ENCODE results near the gene FYN. TPM values are rescaled to one million over a fixed set of nuclear protein-coding genes. Genes with fewer than 3 reads are reported as not detected.

FYN gene
- total RNA-seq, 2 donors from 2014 or later, result 273 to 443 TPM

- ATAC-seq (no peak), DNase-seq (ENCODE audit: low spot score) (no peak)
- H3K27ac Mint-ChIP-seq, result peak overlapping the region in 1 of 2 donors; percentile 79
- H3K4me3 Mint-ChIP-seq, result no peak overlapping the region
- H3K9me3 Mint-ChIP-seq, result no peaks in the 10 kb centered on the region
- H3K4me1 Mint-ChIP-seq (ENCODE audit: low read depth in 2 of 2), result peaks cover 74 to 85% of the 10 kb centered on the region in 2 donors
- peaks cover 5% of the 10 kb centered on the region for H3K36me3 Mint-ChIP-seq
- H3K27me3 Mint-ChIP-seq, result no peaks in the 10 kb centered on the region
These were observed 18.6 kb downstream of the FYN start for GRCh38 chr6:111854683-111855082.

DNA sequence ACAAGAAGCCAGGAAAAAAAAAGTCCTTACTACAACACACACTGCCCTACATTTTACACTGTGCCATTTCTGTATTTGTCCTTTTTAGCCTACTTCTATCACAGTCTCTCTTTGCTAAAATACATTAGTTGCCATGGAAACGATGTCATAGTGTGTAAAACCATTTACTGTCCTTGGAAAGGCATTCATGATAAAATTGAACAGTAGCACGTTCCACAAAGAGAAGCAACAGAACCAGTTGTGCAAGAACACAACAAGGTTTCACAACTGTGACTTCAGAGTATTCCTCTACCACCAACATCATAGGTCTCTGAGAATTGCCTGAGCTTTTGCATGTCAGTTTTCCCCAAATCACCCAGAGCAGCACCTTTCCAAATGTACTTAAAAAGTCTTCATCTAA is 20.5 kb downstream of the FYN start:
- ATAC-seq, result peak in 1 of 2 donors; percentile 55
- Mint-ChIP-seq H3K36me3 (peaks cover 5% of the 10 kb centered on the region), H3K9me3 (no peaks in the 10 kb centered on the region), H3K27ac (peak overlapping the region; percentile 70 to 79), H3K4me3 (peak overlapping the region; percentile 43), H3K27me3 (no peaks in the 10 kb centered on the region), H3K4me1 (ENCODE audit: low read depth in 2 of 2) (peaks cover 71 to 82% of the 10 kb centered on the region in 2 donors)
- no peak for DNase-seq (ENCODE audit: low spot score)

GRCh38 chr6:111850295-111850937 is 22.8 kb downstream of the FYN start:
- Mint-ChIP-seq H3K27ac (peak overlapping the region; percentile 70 to 79), H3K27me3 (no peaks in the 10 kb centered on the region)
- peak; percentile 67 for ATAC-seq

DNA sequence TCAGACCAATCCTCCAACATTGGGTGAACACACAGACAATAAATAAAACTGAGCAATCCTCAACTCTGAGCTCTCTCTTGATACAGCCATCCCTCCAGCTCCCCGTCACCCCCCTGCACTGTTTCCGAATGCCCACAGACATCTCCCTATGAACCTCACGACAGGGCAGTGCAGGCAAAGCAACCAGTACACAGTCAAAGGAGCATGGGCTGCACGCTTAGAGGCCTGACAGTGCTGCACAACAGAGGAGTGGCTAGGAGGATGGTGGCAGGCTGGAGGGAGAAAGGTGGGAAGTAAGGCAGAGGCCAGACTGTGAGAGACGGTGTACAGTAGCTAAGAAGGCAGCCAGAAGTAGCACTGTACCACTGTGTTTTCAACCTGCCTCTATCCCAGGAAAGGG is 24.0 kb downstream of the FYN start:
- H3K4me1 Mint-ChIP-seq (ENCODE audit: low read depth in 2 of 2), result peaks cover 87 to 96% of the 10 kb centered on the region in 2 donors
- peak overlapping the region; percentile 30 for H3K4me3 Mint-ChIP-seq
- no peaks in the 10 kb centered on the region for H3K27me3 Mint-ChIP-seq
- peak overlapping the region; percentile 70 to 79 for H3K27ac Mint-ChIP-seq
- no peak for ATAC-seq
- no peaks in the 10 kb centered on the region for H3K9me3 Mint-ChIP-seq
- H3K36me3 Mint-ChIP-seq, result peaks cover 10% of the 10 kb centered on the region
- DNase-seq (ENCODE audit: low spot score), result no peak

More at GRCh38 chr6:111850295-111850937, 22.8 kb downstream of the FYN start:
- Mint-ChIP-seq H3K4me1 (ENCODE audit: low read depth in 2 of 2) (peaks cover 79 to 86% of the 10 kb centered on the region in 2 donors), H3K36me3 (peaks cover 10% of the 10 kb centered on the region), H3K4me3 (peak overlapping the region; percentile 51), H3K9me3 (no peaks in the 10 kb centered on the region)
- DNase-seq (ENCODE audit: low spot score), result no peak

- no peaks in the 10 kb centered on the region for H3K9me3 Mint-ChIP-seq
- H3K36me3 Mint-ChIP-seq, result peaks cover 10% of the 10 kb centered on the region
- ATAC-seq, result no peak
- no peak for DNase-seq (ENCODE audit: low spot score)
- H3K4me3 Mint-ChIP-seq, result peak overlapping the region; percentile 79
- H3K27ac Mint-ChIP-seq, result no peak overlapping the region
- peaks cover 80 to 87% of the 10 kb centered on the region in 2 donors for H3K4me1 Mint-ChIP-seq (ENCODE audit: low read depth in 2 of 2)
- H3K27me3 Mint-ChIP-seq, result no peaks in the 10 kb centered on the region
These were observed 24.9 kb downstream of the FYN start for GRCh38 chr6:111848262-111848812.

GRCh38 chr6:111846492-111847409 is 26.5 kb downstream of the FYN start:
- H3K27ac Mint-ChIP-seq, result no peak overlapping the region
- peaks cover 6% of the 10 kb centered on the region for H3K36me3 Mint-ChIP-seq
- no peaks in the 10 kb centered on the region for H3K27me3 Mint-ChIP-seq
- DNase-seq (ENCODE audit: low spot score), result no peak
- H3K4me3 Mint-ChIP-seq, result peak overlapping the region; percentile 79
- peaks cover 66 to 71% of the 10 kb centered on the region in 2 donors for H3K4me1 Mint-ChIP-seq (ENCODE audit: low read depth in 2 of 2)
- ATAC-seq, result peak; percentile 4 to 5
- H3K9me3 Mint-ChIP-seq, result no peaks in the 10 kb centered on the region

DNA sequence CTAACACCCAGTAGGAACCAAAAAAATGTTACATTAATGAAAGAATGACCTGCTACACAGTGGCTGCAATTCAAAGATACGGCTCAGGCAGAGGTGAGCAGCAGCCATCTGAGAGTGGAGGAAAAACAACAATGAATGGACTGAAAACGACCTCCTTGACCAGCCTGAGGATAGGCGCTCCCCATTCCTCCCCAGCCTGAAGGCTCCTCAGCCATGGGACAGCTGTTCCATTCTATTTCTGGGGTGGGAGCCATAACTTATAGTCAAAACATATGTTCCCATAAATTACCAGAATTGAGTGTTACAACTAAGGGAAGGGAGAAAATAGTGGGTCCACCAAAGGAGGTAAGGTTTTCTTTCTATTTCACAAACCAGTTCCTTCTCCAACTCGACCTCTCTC is 27.2 kb downstream of the FYN start:
- H3K27ac Mint-ChIP-seq, result no peak overlapping the region
- DNase-seq (ENCODE audit: low spot score), result no peak
- H3K36me3 Mint-ChIP-seq, result peaks cover 6% of the 10 kb centered on the region
- peaks cover 59 to 64% of the 10 kb centered on the region in 2 donors for H3K4me1 Mint-ChIP-seq (ENCODE audit: low read depth in 2 of 2)
- H3K4me3 Mint-ChIP-seq, result peak overlapping the region; percentile 79
- no peak for ATAC-seq
- H3K27me3 Mint-ChIP-seq, result no peaks in the 10 kb centered on the region
- H3K9me3 Mint-ChIP-seq, result no peaks in the 10 kb centered on the region

- ATAC-seq, result peak in 1 of 2 donors; percentile 25
- no peak for DNase-seq (ENCODE audit: low spot score)
- Mint-ChIP-seq H3K4me3 (peak overlapping the region; percentile 79), H3K27me3 (no peaks in the 10 kb centered on the region), H3K27ac (no peak overlapping the region), H3K36me3 (peaks cover 6% of the 10 kb centered on the region), H3K4me1 (ENCODE audit: low read depth in 2 of 2) (peaks cover 53 to 58% of the 10 kb centered on the region in 2 donors), H3K9me3 (no peaks in the 10 kb centered on the region)
These were observed 27.8 kb downstream of the FYN start for GRCh38 chr6:111845441-111845871.

GRCh38 chr6:111844921-111845320 is 28.3 kb downstream of the FYN start:
- Mint-ChIP-seq H3K9me3 (no peaks in the 10 kb centered on the region), H3K36me3 (peaks cover 6% of the 10 kb centered on the region), H3K4me3 (peak overlapping the region; percentile 79), H3K27ac (no peak overlapping the region), H3K4me1 (ENCODE audit: low read depth in 2 of 2) (peaks cover 52 to 53% of the 10 kb centered on the region in 2 donors), H3K27me3 (no peaks in the 10 kb centered on the region)
- DNase-seq (ENCODE audit: low spot score), result no peak
- no peak for ATAC-seq

DNA sequence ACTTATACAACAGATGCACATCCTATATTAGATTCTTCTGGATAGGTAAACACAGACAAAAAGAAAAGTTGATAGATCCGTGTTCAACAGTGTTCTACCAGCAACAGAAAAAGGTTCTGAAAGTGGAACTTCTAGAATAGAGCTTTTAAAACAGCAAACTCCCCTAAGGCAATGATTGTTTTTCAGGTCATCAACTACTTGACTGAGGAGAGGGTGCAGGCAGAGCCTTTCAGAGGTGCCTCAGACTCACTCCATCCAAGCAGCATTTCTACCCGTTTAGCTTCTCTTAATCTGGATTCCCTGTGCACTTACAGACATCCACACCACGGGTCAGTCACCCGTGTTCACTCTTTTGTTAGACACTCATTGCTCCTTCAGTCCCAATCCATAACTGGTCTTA is 28.9 kb downstream of the FYN start:
- H3K36me3 Mint-ChIP-seq, result peaks cover 6% of the 10 kb centered on the region
- no peak overlapping the region for H3K27ac Mint-ChIP-seq
- peaks cover 47 to 51% of the 10 kb centered on the region in 2 donors for H3K4me1 Mint-ChIP-seq (ENCODE audit: low read depth in 2 of 2)
- ATAC-seq (no peak), DNase-seq (ENCODE audit: low spot score) (no peak)
- no peak overlapping the region for H3K4me3 Mint-ChIP-seq
- H3K9me3 Mint-ChIP-seq, result no peaks in the 10 kb centered on the region
- no peaks in the 10 kb centered on the region for H3K27me3 Mint-ChIP-seq

- H3K9me3 Mint-ChIP-seq, result no peaks in the 10 kb centered on the region
- DNase-seq (ENCODE audit: low spot score) (peak; percentile 68), ATAC-seq (peak; percentile 75 to 83)
- no peak overlapping the region for H3K4me3 Mint-ChIP-seq
- H3K27me3 Mint-ChIP-seq, result no peaks in the 10 kb centered on the region
- peaks cover 42 to 55% of the 10 kb centered on the region in 2 donors for H3K4me1 Mint-ChIP-seq (ENCODE audit: low read depth in 2 of 2)
- H3K27ac Mint-ChIP-seq, result no peak overlapping the region
- peaks cover 6% of the 10 kb centered on the region for H3K36me3 Mint-ChIP-seq
These were observed 29.7 kb downstream of the FYN start for GRCh38 chr6:111843347-111844147.

- H3K9me3 Mint-ChIP-seq, result no peaks in the 10 kb centered on the region
- H3K4me1 Mint-ChIP-seq (ENCODE audit: low read depth in 2 of 2), result peaks cover 37 to 56% of the 10 kb centered on the region in 2 donors
- no peak overlapping the region for H3K4me3 Mint-ChIP-seq
- H3K36me3 Mint-ChIP-seq, result peaks cover 6% of the 10 kb centered on the region
- no peaks in the 10 kb centered on the region for H3K27me3 Mint-ChIP-seq
- DNase-seq (ENCODE audit: low spot score), result no peak
- no peak for ATAC-seq
- no peak overlapping the region for H3K27ac Mint-ChIP-seq
These were observed 30.4 kb downstream of the FYN start for GRCh38 chr6:111842891-111843290.

GRCh38 chr6:111842271-111842822 is 30.9 kb downstream of the FYN start:
- Mint-ChIP-seq H3K27ac (no peak overlapping the region), H3K4me3 (no peak overlapping the region), H3K27me3 (no peaks in the 10 kb centered on the region), H3K9me3 (no peaks in the 10 kb centered on the region), H3K36me3 (peaks cover 6% of the 10 kb centered on the region), H3K4me1 (ENCODE audit: low read depth in 2 of 2) (peaks cover 31 to 56% of the 10 kb centered on the region in 2 donors)
- no peak for DNase-seq (ENCODE audit: low spot score)
- no peak for ATAC-seq
